Trophoblast cell (in vitro differentiated cells and primary cell): ENCODE data around the gene SCAANT1.

Experiments used
- DNase-seq, 2 donors: peaks; one replicate each; pipeline ENCODE4 v3.0.0-alpha.2; 2016
- H2AFZ ChIP-seq: 2 replicates; pipeline ENCODE4 v1.6.1; 2013; ENCODE audit warnings: low read length, moderate library complexity, mild to moderate bottlenecking; ENCODE audit not compliant: insufficient read depth, poor library complexity
- H2AK5ac ChIP-seq: 2 replicates; pipeline ENCODE4 v1.6.1; 2013; ENCODE audit warnings: mild to moderate bottlenecking, low read length
- H2BK120ac ChIP-seq: 2 replicates; pipeline ENCODE4 v1.6.1; 2013; ENCODE audit warnings: low read length, mild to moderate bottlenecking, moderate library complexity; ENCODE audit not compliant: insufficient read depth, poor library complexity
- H2BK12ac ChIP-seq: 2 replicates; pipeline ENCODE4 v1.6.1; 2013; ENCODE audit warnings: mild to moderate bottlenecking, low read length, moderate library complexity
- H2BK5ac ChIP-seq: 2 replicates; pipeline ENCODE4 v1.6.1; 2013; ENCODE audit warnings: low read length, low read depth, moderate library complexity, mild to moderate bottlenecking; ENCODE audit not compliant: poor library complexity
- H3K14ac ChIP-seq: 2 replicates; pipeline ENCODE4 v1.6.1; 2013; ENCODE audit warnings: mild to moderate bottlenecking, low read length
- H3K18ac ChIP-seq: 2 replicates; pipeline ENCODE4 v1.6.1; 2013; ENCODE audit warnings: mild to moderate bottlenecking, low read length
- H3K23ac ChIP-seq: 2 replicates; pipeline ENCODE4 v1.6.1; 2013; ENCODE audit warnings: low read length
- H3K27ac ChIP-seq: 2 replicates; pipeline ENCODE4 v1.5.1; 2013; ENCODE audit warnings: low read depth, mild to moderate bottlenecking, inconsistent platforms, low read length, moderate library complexity
- H3K27me3 ChIP-seq: 2 replicates; pipeline ENCODE4 v1.6.1; 2013; ENCODE audit warnings: inconsistent platforms, mild to moderate bottlenecking, low read length, moderate library complexity; ENCODE audit not compliant: insufficient read depth
- H3K36me3 ChIP-seq, 2 experiments: 1 replicate in 1 of 2; 2 replicates in 1 of 2; pipeline ENCODE4 v1.6.1; 2013; ENCODE audit warnings: low read length in 2 of 2, mild to moderate bottlenecking in 2 of 2, moderate library complexity in 1 of 2; ENCODE audit not compliant: insufficient read depth in 2 of 2, control insufficient read depth in 1 of 2
- H3K4ac ChIP-seq: 2 replicates; pipeline ENCODE4 v1.6.1; 2013; ENCODE audit warnings: low read depth, mild to moderate bottlenecking, low read length, moderate library complexity
- H3K4me1 ChIP-seq, 2 experiments: 1 replicate in 1 of 2; 2 replicates in 1 of 2; pipeline ENCODE4 v1.6.1; 2013; ENCODE audit warnings: low read length in 2 of 2, mild to moderate bottlenecking in 2 of 2, moderate library complexity in 1 of 2; ENCODE audit not compliant: insufficient read depth in 2 of 2, control insufficient read depth in 1 of 2
- H3K4me2 ChIP-seq: 2 replicates; pipeline ENCODE4 v1.6.1; 2013; ENCODE audit warnings: inconsistent platforms, mild to moderate bottlenecking, low read length, moderate library complexity
- H3K4me3 ChIP-seq: 2 replicates; pipeline ENCODE4 v1.5.1; 2013; ENCODE audit warnings: mild to moderate bottlenecking, low read depth, low read length, inconsistent platforms
- H3K79me1 ChIP-seq: one replicate; pipeline ENCODE4 v1.6.1; 2013; ENCODE audit warnings: low read length
- H3K79me2 ChIP-seq: 2 replicates; pipeline ENCODE4 v1.6.1; 2013; ENCODE audit warnings: low read length, mild to moderate bottlenecking; ENCODE audit not compliant: control insufficient read depth, insufficient read depth, poor library complexity
- H3K9ac ChIP-seq: 2 replicates; pipeline ENCODE4 v1.6.1; 2013; ENCODE audit warnings: mild to moderate bottlenecking, low read length
- H3K9me3 ChIP-seq: 2 replicates; pipeline ENCODE4 v1.6.1; 2013; ENCODE audit warnings: low read depth, mild to moderate bottlenecking, control low read depth, inconsistent platforms, low read length; ENCODE audit not compliant: insufficient read depth
- H4K12ac ChIP-seq: 2 replicates; pipeline ENCODE4 v1.6.1; 2013; ENCODE audit warnings: low read depth, mild to moderate bottlenecking, low read length, moderate library complexity
- H4K8ac ChIP-seq: 2 replicates; pipeline ENCODE4 v1.6.1; 2013; ENCODE audit warnings: low read depth, mild to moderate bottlenecking, low read length, moderate library complexity
- H4K91ac ChIP-seq: one replicate; pipeline ENCODE4 v1.6.1; 2013; ENCODE audit warnings: low read depth, mild to moderate bottlenecking, low read length, moderate library complexity
- WGBS: extraction: QIAGEN DNeasy Blood & Tissue Kit; methylation state at CpG from one replicate; pipeline ENCODE4 v1.1.7; 2013; ENCODE audit warnings: missing lambda C conversion rate; ENCODE audit not compliant: insufficient read length, insufficient coverage; ENCODE audit errors: extremely low coverage; 5-methylcytosine and 5-hydroxymethylcytosine counted together

The SCAANT1 gene

DNA sequence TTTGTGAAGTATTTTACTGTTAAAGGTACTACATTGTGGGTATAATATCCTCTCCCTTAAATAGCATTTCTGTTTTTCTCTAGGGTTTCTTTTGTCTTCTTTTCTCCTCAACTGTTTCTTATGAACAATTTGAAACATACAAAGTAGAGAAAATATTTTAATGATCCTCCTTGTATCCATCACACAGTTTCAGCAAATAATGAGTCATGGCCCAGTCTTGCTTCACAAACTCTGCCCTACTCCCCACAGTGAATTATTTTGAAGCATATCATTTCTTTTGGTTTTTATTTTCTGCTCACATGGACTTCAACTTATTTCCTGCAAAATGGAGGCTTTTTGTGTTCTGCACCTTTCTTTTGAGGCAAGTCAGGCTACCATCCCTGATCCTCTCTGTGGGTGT is 6.1 kb upstream of the SCAANT1 start:
- Histone ChIP-seq H3K4me3 (no peak overlapping the region), H3K79me2 (no peaks in the 10 kb centered on the region), H3K4me1 (no peaks in the 10 kb centered on the region), H2AK5ac (no peak overlapping the region), H4K8ac (no peak overlapping the region), H2AFZ (no peak overlapping the region), H2BK5ac (no peak overlapping the region), H4K12ac (no peak overlapping the region), H3K27me3 (no peaks in the 10 kb centered on the region), H3K36me3 (peaks cover 15 to 36% of the 10 kb centered on the region in 2 experiments), H3K9ac (no peak overlapping the region), H3K4me2 (no peak overlapping the region), H3K9me3 (no peaks in the 10 kb centered on the region), H2BK12ac (no peak overlapping the region), H3K79me1 (no peaks in the 10 kb centered on the region), H3K23ac (no peak overlapping the region), H4K91ac (no peak overlapping the region), H3K14ac (no peak overlapping the region), H3K4ac (no peak overlapping the region), H2BK120ac (no peak overlapping the region), H3K18ac (no peak overlapping the region), H3K27ac (no peak overlapping the region)
- DNase-seq: no peak

DNA sequence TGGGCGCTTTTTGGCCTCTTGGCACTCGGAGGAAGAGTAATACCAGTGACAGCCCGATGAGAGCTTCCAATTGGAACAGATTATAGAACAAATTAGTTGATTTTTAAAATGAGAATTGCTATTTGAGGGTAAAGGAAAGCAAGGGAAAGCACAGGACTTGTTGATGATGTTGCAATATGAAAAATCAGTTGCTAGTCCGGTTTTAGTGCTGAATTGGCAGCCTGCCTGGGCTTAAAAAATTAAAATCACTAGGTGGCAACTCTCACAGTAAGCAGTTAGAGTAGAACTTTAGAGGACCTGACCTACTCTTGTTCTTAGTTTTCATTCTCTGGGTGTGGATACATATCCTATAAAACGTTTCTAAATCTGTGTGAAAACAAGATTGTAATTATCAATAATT is 2.1 kb upstream of the SCAANT1 start:
- no peak overlapping the region for H2BK12ac ChIP-seq
- H2AK5ac ChIP-seq: no peak overlapping the region
- H3K4ac ChIP-seq: no peak overlapping the region
- peaks cover 12% of the 10 kb centered on the region for H3K79me2 ChIP-seq
- no peak overlapping the region for H3K9ac ChIP-seq
- no peaks in the 10 kb centered on the region for H3K27me3 ChIP-seq
- no peak overlapping the region for H2AFZ ChIP-seq
- no peak overlapping the region for H2BK5ac ChIP-seq
- peaks cover 13 to 25% of the 10 kb centered on the region in 2 experiments for H3K36me3 ChIP-seq
- no peak overlapping the region for H4K12ac ChIP-seq
- H3K4me3 ChIP-seq: no peak overlapping the region
- no peak overlapping the region for H4K8ac ChIP-seq
- no peak overlapping the region for H3K4me2 ChIP-seq
- peak in 1 of 2 donors; percentile 52 for DNase-seq
- WGBS: no CpG with 5 or more reads among the region's 5 CpGs
- H3K9me3 ChIP-seq: no peaks in the 10 kb centered on the region
- no peak overlapping the region for H2BK120ac ChIP-seq
- peaks cover 12% of the 10 kb centered on the region for H3K79me1 ChIP-seq
- peaks cover 2 to 4% of the 10 kb centered on the region in 2 experiments for H3K4me1 ChIP-seq
- H3K27ac ChIP-seq: no peak overlapping the region
- no peak overlapping the region for H3K18ac ChIP-seq
- no peak overlapping the region for H3K23ac ChIP-seq
- H3K14ac ChIP-seq: no peak overlapping the region
- H4K91ac ChIP-seq: no peak overlapping the region

DNA sequence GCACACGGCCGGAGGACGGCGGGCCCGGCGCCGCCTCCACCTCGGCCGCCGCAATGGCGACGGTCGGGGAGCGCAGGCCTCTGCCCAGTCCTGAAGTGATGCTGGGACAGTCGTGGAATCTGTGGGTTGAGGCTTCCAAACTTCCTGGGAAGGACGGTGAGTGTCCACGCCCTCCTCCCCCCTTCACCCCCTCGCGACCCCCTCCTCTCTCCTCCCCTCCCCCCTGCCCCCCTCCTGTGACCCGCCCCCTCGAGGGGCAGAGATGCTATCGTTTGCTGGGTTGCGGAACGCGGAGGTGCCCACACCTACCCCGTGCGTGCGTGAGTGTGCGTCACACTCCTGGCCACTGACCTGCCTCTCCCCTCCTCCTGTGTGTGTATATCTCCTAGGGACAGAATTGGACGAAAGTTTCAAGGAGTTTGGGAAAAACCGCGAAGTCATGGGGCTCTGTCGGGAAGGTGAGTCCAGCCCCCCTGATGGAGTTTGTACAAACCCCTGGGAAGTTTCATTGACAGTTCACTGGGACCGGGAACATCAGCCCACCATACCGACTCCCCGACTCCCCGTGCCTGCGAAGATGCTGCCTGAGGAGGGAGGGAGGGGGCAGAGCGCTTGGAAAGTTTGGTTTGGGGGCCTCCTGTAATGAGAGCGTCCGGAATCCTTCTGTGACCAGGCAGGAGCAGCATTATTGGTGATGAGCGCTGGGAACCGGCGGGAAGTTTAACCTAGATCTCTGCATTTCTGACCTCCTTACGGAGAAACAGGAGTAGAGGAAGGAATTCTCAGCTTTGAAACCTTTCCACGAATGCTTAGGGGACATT is 795 bp upstream of the SCAANT1 start:
- H3K79me2 ChIP-seq: peaks cover 12% of the 10 kb centered on the region
- peak overlapping the region; percentile 95 for H2AK5ac ChIP-seq
- no CpG with 5 or more reads among the region's 46 CpGs for WGBS
- no peaks in the 10 kb centered on the region for H3K27me3 ChIP-seq
- peak overlapping the region; percentile 97 for H4K91ac ChIP-seq
- H3K79me1 ChIP-seq: peaks cover 12% of the 10 kb centered on the region
- peak overlapping the region; percentile 93 for H3K9ac ChIP-seq
- H3K9me3 ChIP-seq: no peaks in the 10 kb centered on the region
- H3K4ac ChIP-seq: peak overlapping the region; percentile 89
- peak overlapping the region; percentile 66 for H3K4me2 ChIP-seq
- no peak overlapping the region for H2BK12ac ChIP-seq
- peak; percentile 65 to 76 for DNase-seq
- H3K36me3 ChIP-seq: peaks cover 10 to 18% of the 10 kb centered on the region in 2 experiments
- peak overlapping the region; percentile 96 for H4K12ac ChIP-seq
- H3K23ac ChIP-seq: no peak overlapping the region
- H2BK5ac ChIP-seq: peak overlapping the region; percentile 98
- H3K14ac ChIP-seq: peak overlapping the region; percentile 100
- peak overlapping the region; percentile 99 for H2AFZ ChIP-seq
- peak overlapping the region; percentile 93 for H3K4me3 ChIP-seq
- H3K18ac ChIP-seq: peak overlapping the region; percentile 100
- peaks cover 2 to 4% of the 10 kb centered on the region in 2 experiments for H3K4me1 ChIP-seq
- H2BK120ac ChIP-seq: peak overlapping the region; percentile 95
- H3K27ac ChIP-seq: peak overlapping the region; percentile 96
- H4K8ac ChIP-seq: peak overlapping the region; percentile 96

DNA sequence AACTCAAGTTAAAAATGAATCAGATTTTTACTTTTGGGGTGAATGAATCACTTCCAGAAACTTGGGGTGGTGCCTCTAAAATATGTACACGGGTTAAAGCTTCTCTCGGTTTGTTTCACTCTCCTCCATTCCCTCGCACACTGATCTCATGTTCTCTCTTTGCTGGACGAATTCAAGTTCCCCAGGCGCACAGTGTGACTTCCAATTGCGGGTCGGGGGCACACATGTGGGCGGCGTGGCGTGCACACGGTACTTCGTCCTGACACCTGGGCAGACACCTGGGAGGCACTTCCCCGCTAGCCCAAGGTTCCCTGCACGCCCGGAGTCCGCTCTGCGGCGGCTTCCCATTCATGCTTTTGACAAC is 692 bp downstream of the SCAANT1 start:
- H3K23ac ChIP-seq: no peak overlapping the region
- peak overlapping the region; percentile 59 for H4K12ac ChIP-seq
- no CpG with 5 or more reads among the region's 18 CpGs for WGBS
- H3K9me3 ChIP-seq: no peaks in the 10 kb centered on the region
- H3K4me2 ChIP-seq: peak overlapping the region; percentile 66
- H3K36me3 ChIP-seq: peaks cover 8 to 11% of the 10 kb centered on the region in 2 experiments
- peak overlapping the region; percentile 83 for H4K8ac ChIP-seq
- peak overlapping the region; percentile 15 for H4K91ac ChIP-seq
- H2BK12ac ChIP-seq: no peak overlapping the region
- peak overlapping the region; percentile 34 for H2BK5ac ChIP-seq
- H2BK120ac ChIP-seq: peak overlapping the region; percentile 72
- peaks cover 2 to 4% of the 10 kb centered on the region in 2 experiments for H3K4me1 ChIP-seq
- peaks cover 12% of the 10 kb centered on the region for H3K79me1 ChIP-seq
- peak overlapping the region; percentile 1 for H3K4ac ChIP-seq
- H3K18ac ChIP-seq: peak overlapping the region; percentile 91
- no peaks in the 10 kb centered on the region for H3K27me3 ChIP-seq
- peak overlapping the region; percentile 24 for H2AFZ ChIP-seq
- peak overlapping the region; percentile 6 for H3K14ac ChIP-seq
- no peak for DNase-seq
- H3K27ac ChIP-seq: peak overlapping the region; percentile 96
- peaks cover 12% of the 10 kb centered on the region for H3K79me2 ChIP-seq
- peak overlapping the region; percentile 93 for H3K4me3 ChIP-seq
- H3K9ac ChIP-seq: no peak overlapping the region
- no peak overlapping the region for H2AK5ac ChIP-seq
